ENCODE measurements around the gene POU2F1. TPM values are rescaled to one million over a fixed set of nuclear protein-coding genes. Genes with fewer than 3 reads are reported as not detected.

POU2F1 gene
- polyA plus RNA-seq, 4 donors, result 8.1 to 16.6 (median 16.2) TPM

- no peak for DNase-seq (ENCODE audit: low read depth in 4 of 4, low spot score in 3 of 4)
Measured at GRCh38 chr1:167435484-167435883, 214.8 kb downstream of the POU2F1 start.

DNA sequence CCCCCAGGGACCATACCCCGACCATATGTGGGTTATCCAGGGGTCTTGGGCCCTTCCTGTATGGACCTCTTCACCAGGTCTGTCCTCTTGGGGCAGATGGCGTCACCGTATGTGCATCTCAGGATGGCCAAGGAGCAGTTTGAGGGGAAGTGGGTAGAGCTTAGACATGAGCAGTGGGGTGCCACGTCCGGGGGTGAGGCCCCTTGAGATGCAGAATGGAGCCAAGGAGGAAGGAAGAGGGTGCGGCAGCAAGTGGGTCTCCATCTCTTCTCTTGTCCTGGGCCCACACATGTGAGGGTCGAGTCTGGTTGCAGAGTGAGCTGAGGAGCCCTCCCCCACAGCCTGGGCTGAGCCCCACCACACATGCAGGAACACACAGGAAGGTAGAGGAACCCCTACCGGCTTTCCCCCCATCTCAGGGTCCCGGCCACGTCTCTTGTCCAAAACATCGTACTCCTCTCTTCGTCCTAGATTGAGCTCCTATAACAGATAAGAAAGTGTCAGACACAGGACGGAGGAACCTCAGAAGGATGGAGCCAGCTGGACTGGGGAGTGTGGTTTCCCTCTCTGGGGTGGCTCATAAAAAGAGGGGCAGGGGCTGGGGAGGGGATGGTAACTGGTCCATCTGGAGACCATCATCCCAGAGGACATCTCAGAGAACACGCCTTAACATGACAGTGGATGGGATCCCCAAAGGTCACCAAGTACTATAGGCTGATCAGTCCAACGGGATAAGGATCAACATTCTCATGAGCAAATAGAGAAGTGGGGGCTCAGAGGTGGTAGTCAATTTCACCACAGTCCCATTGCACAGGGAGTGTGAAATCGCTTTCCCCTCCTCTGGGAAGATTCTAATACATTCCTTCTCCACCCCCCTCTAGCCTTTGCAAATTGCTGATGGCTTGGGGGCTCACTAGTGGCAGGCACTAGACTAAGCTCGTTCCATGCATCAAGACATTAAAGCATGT, 217.8 kb downstream of the POU2F1 start:
- DNase-seq (ENCODE audit: low read depth in 4 of 4, low spot score in 3 of 4), result no peak

DNA sequence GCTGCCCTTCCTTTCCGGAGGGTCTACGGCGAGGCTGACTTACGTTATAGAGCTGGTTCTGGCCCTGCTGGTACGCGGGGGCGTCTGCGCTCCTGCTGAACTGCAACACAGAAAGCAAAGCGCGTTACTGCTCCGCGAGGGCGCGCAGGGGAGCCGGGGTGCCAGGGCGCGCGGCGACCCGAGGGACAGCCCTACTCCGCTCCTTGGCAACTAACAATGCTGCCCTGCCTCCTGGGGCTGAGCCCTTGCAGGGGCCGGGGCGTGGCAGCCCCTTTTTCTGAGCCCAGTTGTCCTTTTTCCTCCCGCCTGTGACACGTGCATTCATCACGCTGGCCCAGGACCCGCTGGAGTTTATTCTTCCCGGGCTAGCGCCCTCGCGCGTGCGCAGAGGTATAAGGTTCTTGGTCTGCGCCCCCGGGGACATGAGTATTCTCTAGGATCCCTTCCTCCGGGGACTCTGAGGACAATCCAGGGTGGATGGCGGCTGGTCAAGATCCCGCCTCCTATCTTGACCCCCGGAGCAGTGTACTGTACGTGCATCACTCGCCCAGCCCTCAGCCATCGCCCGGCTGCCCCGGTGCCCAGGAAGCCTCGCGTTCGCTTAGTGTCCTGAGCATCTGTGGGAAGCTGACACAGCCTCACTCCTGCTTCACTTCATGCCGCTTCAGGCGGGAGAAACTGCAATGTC, 218.8 kb downstream of the POU2F1 start:
- no peak for DNase-seq (ENCODE audit: low read depth in 4 of 4, low spot score in 3 of 4)

DNA sequence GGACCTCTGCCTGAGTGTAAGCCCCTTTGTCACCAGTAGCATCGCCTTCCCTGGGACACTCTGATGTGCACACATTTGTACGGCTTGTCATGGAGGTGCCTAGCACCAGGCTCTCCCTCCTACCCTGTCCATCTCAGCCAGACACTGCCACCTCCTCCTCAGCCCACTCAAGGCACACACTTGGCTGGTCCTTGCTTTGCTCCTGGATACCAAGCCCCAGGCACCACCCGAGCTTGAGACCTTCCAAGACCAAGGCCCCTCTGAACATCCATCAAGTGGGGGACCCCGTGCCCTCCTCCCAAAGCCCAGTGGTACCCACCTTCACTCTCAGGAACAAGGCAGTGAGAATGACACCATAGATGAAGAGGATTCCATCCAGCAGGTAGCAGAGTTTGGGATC, 219.7 kb downstream of the POU2F1 start:
- no peak for DNase-seq (ENCODE audit: low read depth in 4 of 4, low spot score in 3 of 4)

- DNase-seq (ENCODE audit: low read depth in 4 of 4, low spot score in 3 of 4), result no peak
Measured at GRCh38 chr1:167440776-167441175, 220.1 kb downstream of the POU2F1 start.

GRCh38 chr1:167441222-167441621, 220.5 kb downstream of the POU2F1 start:
- DNase-seq (ENCODE audit: low read depth in 4 of 4, low spot score in 3 of 4), result no peak

GRCh38 chr1:167442142-167442848, 221.6 kb downstream of the POU2F1 start:
- DNase-seq (ENCODE audit: low read depth in 4 of 4, low spot score in 3 of 4), result peak in 1 of 4 donors; percentile 52

DNA sequence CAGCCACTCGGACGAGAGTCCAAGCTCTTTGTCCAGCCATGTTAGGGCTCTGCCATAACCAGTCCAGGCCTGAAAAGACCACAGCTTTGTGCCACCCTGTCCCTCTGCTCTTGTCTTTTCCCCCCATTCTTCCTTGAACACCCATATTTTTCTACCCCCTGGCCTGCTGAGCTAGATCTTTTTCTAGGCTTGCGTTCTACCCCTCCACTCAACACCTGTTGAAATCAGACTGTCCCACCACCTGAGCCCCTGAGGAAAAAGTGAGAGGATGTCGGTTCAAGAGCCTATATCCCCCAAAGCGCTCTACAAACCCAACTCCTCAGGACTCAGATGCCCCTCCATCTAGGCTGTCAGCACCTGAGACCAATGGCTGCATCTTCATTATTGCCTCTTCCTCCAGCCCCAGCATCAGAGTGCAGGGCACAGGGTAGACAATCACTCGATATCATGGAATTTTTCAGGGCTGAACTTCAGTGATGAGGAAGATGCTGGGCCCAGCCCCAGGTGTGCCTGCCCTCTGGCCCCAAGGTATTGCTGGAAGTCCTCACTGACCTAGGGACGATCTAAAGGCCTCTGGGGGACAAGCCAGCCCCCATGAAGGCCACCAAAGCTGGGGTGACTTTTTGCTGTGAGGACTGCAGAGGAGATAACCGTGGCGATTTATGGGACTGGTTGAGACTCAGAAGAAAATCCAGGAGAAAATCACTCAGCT, 222.3 kb downstream of the POU2F1 start:
- no peak for DNase-seq (ENCODE audit: low read depth in 4 of 4, low spot score in 3 of 4)

GRCh38 chr1:167443757-167444156, 223.1 kb downstream of the POU2F1 start:
- DNase-seq (ENCODE audit: low read depth in 4 of 4, low spot score in 3 of 4), result no peak

DNA sequence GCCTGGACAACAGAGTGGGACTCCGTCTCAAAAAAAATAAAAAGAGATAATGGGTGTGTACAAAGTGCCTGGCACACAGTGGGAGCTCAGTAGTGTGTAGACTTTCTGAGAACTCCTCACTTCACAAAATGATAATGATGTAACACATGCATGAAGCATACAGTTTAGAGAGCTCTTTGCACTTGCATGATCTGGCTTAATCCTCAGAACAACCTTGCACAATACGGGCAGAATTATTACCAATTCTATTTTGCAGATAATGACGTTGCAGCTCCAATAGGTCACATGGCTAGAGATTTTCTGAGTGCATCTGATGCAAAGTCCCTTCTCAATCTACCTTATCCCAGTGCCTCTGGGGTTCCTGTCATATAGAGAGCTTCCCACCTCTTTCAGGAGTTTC, 226.3 kb downstream of the POU2F1 start:
- DNase-seq (ENCODE audit: low read depth in 4 of 4, low spot score in 3 of 4), result no peak

- no peak for DNase-seq (ENCODE audit: low read depth in 4 of 4, low spot score in 3 of 4)
Measured at GRCh38 chr1:167447521-167448136, 226.9 kb downstream of the POU2F1 start.

DNA sequence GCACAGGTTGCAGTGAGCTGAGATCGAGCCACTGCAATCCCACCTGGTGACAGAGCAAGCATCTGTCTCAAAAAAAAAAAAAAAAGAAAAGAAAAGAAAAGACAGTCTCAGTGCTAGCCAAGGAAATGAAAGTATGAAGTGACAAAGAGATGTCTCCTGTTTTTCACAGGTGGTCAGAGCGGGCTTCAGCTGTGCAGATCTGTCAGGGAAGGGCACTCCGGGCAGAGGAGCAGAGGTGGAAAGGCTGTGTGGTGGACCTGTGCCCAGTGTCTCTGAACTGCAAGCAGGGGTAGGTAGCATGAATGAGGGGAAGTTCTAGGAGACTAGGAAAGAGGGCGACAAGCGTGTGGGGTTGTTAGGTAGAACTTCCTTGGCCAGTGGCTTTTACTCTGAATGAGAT, 230.2 kb downstream of the POU2F1 start:
- no peak for DNase-seq (ENCODE audit: low read depth in 4 of 4, low spot score in 3 of 4)

DNA sequence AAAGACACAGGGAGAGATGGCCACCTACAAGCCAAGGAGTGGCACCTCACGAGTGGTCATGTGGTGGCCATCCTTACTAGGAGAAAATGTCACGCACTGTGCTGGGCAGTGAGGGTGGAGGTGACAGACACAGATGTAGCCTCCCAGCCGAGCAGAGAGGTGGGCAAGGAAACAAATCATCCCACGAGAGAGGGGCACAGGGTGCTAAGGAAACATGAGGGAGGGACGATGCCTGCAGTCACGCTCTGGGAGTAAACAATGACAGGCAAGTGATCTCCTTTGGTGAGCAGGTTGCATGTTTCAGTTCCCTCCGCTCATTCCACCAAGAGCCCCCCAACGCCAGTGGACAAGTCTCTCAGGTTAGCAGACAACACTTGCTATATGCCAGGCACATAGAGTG, 231.8 kb downstream of the POU2F1 start:
- no peak for DNase-seq (ENCODE audit: low read depth in 4 of 4, low spot score in 3 of 4)

DNA sequence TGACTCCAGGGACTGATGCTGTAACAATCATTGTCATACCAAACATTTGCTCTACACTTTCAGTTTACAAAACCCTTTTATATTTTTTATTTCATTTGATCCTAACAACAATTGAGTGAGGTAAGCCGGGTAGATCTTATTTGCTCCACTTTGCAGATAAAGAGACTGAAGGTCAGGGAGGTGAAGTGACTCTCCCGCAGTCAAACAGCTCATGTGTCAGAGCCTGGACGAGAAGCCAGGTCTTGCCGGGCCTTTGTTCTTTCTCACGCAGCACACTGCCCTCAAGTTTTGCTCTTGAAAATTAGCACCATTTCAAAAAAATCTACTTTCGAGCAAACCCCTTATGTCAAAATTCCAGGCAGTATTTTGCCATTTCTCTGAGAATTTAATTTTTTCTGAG, 232.4 kb downstream of the POU2F1 start:
- DNase-seq (ENCODE audit: low read depth in 4 of 4, low spot score in 3 of 4), result no peak

- DNase-seq (ENCODE audit: low read depth in 4 of 4, low spot score in 3 of 4), result no peak
Measured at GRCh38 chr1:167454304-167454893, 233.7 kb downstream of the POU2F1 start.

DNA sequence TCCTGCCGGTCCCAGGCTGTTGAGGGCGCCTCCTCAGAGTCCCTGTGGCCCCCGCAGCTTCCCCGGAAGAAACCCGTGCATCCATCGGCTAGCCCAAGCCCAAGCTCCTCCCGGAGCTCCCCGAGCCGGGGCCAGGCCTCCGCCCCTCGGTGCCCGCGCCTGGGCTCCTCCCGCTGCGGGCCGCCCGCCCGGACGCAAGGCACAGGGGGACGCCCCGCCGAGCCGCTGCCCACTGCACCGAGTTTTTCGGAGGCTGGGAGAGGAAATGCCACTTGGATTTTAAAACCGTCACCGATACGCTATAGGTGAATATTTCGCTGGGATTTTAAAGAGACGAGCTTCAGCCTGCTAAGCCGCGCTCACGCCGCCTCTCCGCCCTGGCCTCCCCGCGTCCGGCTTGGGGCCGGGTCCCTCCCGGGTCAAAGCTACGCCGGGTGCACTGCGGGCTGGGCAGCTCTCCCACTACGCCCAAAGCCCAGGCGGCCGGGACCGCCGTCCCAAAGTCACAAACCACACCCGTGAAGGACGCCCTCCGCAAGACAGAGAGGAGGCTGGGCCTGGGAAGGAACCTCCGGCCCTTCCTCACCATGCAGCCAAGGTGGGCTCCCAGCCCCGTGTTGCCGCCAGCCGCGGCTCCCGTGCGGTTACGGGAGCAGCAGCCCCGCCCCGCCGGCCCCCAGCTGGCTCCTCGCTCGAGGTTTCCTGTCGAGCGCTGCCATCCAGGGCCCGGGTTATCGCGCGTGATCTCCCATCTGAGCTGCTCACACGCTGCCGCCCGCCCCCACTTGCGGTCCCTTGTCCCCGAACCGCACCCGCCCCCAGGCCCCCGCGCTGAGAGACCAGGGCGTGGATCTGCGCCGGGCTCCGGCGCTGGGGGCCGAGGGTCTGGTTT, 234.5 kb downstream of the POU2F1 start:
- DNase-seq (ENCODE audit: low read depth in 4 of 4, low spot score in 3 of 4), result no peak

- DNase-seq (ENCODE audit: low read depth in 4 of 4, low spot score in 3 of 4), result no peak
Measured at GRCh38 chr1:167455786-167456446, 235.2 kb downstream of the POU2F1 start.

DNA sequence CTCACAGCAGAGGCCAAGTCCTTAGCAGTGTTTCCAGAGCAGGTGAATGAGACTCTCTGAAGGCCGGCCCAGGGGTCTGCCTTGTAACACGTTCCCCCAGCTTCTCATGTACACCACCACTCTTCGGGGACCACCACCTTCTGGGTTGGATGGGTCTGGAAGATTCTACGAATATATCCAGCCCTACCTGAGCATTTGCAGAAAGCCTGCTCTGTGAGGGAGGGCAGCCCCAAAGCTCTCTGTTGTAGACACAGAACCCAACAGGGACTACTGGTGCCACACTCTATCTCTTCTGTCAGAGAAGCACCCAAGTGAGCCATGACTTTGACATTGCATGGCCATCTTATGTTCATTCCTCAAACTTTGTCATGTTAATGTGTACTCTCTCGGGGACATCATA, 235.8 kb downstream of the POU2F1 start:
- DNase-seq (ENCODE audit: low read depth in 4 of 4, low spot score in 3 of 4), result no peak
